NCI-H460 (cell line): ENCODE data around the gene NUP160. TPM values are rescaled to one million over a fixed set of nuclear protein-coding genes. Genes with fewer than 3 reads are reported as not detected.
"Not testable (repeated sequence)": the region's sequence is repeated elsewhere in the genome, so short reads cannot be mapped to it uniquely, and the experiment has no call there.

Experiments
- DNase-seq: peaks from one replicate; pipeline ENCODE4 v3.0.0-alpha.2; 2016; ENCODE audit warnings: low read depth; ENCODE audit errors: extremely low read depth
- total RNA-seq: library from RNA; depleted of rRNA; stranded (reverse); fragments of >200 nt; shearing (Covaris generic); gene quantifications from 2 replicates; pipeline ENCODE4 v1.2.3, GENCODE V29; 2014

NUP160 gene
- total RNA-seq, 1 experiment from 2014 or later: 35.6 TPM

- DNase-seq: no peak
Measured at GRCh38 chr11:47800759-47801158, 47.4 kb downstream of the NUP160 start.

DNA sequence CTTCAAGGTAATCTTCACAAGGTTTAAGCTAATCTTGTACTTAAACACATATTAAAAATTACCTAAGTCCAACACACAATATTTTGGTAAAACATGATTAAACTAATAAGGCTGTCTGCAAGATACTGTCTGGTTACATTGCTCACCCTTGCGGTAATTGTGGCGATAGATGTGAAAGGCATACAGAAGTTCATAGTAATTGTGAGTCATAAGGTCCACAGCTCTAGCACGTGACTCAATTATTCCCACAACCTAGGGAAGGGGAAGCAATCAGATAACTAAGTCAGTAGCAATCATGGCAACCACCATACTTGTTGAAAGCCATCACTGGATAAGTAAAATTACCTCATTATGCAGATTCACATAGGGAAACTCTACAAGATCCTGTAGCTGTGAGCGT is 50.5 kb downstream of the NUP160 start:
- DNase-seq: no peak

- no peak for DNase-seq
Measured at GRCh38 chr11:47791774-47792430, 56.2 kb downstream of the NUP160 start.

DNA sequence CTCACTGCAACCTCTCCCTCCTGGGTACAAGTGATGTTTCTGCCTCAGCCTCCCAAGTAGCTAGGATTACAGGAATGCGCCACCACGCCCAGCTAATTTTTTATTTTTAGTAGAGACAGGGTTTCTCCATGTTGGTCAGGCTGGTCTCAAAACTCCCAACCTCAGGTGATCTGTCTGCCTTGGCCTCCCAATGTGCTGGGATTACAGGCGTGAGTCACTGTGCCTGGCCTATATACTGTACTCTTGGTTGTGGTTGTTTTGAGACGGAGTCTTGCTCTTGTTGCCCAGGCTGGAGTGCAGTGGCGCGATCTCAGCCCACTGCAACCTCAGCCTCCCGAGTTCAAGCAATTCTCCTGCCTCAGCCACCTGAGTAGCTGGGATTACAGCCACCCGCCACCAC is 58.1 kb downstream of the NUP160 start:
- not testable (repeated sequence) for DNase-seq

GRCh38 chr11:47788181-47788580 is 60.0 kb downstream of the NUP160 start:
- no peak for DNase-seq

GRCh38 chr11:47786373-47786772 is 61.8 kb downstream of the NUP160 start:
- DNase-seq: no peak

DNA sequence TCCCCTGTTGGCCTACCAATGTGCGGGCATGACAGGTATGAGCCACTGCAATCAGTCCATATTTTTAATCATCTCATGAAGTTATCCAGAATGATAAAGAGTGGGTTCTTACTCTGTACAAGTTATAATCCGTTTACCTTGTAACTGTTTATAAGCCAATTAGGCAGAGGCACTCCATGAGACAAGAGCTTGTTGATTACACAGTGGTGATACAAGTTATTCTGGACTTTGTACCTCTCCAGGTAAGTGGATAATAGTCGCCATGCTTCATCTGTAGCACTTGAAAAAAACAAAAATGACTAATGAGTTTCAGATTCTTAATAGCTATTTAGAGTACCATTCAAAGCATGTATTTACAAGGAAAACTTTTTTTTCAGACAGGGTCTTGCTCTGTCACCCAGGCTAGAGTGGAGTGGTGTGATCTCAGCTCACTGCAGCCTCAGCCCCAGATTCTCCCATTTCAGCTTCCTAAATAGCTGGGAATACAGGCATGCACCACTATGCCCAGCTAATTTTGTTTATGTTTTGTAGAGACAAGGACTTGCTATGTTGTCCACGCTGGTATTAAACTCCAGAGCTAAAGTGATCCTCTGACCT is 63.3 kb downstream of the NUP160 start:
- no peak for DNase-seq

- DNase-seq: no peak
Measured at GRCh38 chr11:47783087-47783610, 65.0 kb downstream of the NUP160 start.

- DNase-seq: no peak
Measured at GRCh38 chr11:47778878-47779483, 69.2 kb downstream of the NUP160 start.

DNA sequence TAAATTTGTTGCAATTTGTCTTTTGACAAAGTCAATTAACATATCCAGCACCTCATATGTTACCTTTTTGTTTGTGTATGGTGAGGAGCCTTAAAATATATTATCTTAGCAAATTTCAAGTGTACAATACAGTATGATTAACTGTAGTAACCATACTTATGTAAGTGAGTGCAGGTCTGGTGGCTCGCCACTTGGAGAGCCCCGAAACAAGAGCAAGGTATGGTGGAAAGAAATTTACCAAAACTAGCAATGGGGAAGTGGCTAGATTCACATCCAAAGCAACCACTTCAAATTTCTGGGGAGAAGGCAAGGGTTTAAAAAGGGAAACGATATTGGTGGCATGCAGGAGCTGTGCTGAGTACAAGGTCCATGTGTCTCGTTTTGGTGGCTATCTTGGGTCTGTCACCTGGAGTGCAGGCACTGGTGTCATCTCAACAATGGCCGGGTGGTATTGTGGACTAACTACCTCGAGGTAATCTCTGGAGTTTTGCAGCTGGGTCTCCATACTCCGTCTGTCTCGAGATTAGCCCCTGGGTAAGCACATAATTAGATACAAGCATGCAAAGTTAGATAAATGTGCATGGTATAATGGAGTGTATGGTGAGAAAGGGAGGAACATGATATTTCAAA is 72.8 kb downstream of the NUP160 start:
- DNase-seq: no peak

- no peak for DNase-seq
Measured at GRCh38 chr11:47773882-47774281, 74.3 kb downstream of the NUP160 start.

DNA sequence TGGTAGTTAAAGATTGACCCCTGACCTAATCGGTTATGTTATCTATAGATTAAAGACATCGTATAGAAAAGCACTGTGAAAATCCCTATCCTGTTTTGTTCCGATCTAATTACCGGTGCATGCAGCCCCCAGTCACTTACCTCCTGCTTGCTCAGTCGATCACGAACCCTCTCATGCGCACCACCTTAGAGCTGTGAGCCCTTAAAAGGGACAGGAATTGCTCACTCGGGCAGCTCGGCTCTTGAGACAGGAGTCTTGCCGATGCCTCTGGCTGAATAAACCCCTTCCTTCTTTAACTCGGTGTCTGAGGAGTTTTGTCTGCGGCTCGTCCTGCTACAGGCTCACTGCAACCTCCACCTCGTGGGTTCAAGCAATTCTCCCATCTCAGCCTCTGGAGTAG is 78.6 kb downstream of the NUP160 start:
- not testable (repeated sequence) for DNase-seq

- DNase-seq: peak; percentile 73
Measured at GRCh38 chr11:47768101-47768612, 80.0 kb downstream of the NUP160 start.

DNA sequence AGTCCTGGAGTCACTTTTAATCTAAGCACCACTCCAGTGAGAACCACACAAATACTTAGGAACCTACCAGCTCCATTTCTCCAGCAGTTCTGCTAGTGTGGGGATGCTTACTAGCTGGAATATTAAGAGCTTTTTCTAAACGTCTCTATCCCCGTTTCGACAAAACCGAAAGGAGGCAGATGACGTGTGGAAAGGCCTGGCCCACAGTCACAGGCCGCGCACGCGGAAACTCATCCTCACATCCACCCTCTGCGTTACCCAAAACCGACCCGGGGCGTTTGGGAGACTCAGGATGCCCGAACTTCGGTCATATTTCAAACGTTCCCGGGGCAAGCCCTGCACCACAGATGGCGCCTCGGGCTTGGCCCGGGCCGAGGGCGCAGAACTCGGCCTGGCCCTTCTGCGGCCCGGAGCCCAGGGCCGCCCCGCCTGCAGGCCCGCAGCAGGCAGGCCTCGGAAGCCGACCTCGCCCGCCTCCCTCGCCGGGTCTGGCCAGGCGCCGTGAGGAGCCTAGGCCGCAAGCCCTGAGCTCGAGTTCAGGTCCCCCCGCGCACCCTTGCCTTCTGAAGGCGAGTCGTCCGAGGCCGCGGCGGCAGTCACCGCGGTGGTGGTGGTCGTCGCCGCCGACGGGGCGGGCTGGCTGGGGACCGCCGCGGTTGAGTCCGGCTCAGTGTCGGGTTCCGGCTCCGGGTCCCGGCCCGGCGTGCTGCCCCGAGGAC is 81.5 kb downstream of the NUP160 start:
- no peak for DNase-seq

DNA sequence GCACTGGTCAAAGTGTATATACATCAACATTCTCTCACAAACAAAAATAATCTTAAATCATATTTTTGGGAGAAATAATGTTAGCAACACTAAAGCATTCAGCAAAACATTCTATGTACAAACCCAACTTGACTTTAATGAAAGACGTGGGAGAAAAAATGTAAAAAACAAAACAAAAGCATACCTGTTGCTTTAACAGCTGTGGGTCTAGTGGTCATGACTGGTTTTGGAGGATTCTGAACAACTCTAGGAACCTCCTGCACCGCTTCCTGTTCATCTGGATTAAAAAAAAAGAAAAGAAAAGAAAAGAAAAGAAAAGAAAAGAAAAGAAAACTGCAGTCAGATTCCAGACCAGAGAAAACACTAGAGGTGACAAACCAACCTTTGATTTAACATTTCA is 83.1 kb downstream of the NUP160 start:
- no peak for DNase-seq

GRCh38 chr11:47759291-47759690 is 88.9 kb downstream of the NUP160 start:
- not testable (repeated sequence) for DNase-seq

GRCh38 chr11:47756208-47756607 is 91.9 kb downstream of the NUP160 start:
- DNase-seq: no peak

DNA sequence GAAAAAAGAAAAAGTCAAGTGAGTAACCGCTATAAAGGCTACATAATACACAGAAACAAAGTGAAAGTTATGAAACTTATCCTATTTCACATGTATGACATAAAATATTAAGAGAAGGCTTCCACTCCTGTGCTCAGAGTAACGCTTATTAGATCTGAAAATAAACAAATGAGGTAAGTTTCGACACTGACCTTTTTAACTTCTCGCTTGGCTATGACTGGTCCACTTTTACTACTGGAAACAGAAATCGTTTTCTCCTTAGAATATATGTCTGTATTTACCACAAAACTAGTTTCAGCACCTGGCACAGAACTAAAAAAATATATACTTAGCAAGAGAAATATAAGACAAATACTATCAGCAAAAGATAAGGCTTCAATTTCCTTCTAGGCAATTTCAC is 97.4 kb downstream of the NUP160 start:
- no peak for DNase-seq

DNA sequence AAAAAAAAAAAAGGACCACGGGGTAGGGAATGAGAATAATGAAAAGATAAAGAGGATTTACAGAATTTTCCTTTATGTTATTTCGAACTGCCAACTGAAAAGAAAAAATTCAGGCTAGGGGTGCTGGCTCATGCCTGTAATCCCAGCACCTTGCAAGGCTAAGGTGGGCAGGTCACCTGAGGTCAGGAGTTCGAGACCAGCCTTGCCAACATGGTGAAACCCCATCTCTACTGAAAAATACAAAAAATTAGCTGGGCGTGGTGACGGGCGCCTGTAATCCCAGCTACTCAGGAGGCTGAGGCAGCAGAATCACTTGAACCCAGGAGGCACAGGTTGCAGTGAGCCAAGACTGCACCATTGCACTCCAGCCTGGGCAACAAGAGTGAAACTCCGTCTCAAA is 105.7 kb downstream of the NUP160 start:
- DNase-seq: not testable (repeated sequence)

- not testable (repeated sequence) for DNase-seq
Measured at GRCh38 chr11:47737817-47738216, 110.3 kb downstream of the NUP160 start.

DNA sequence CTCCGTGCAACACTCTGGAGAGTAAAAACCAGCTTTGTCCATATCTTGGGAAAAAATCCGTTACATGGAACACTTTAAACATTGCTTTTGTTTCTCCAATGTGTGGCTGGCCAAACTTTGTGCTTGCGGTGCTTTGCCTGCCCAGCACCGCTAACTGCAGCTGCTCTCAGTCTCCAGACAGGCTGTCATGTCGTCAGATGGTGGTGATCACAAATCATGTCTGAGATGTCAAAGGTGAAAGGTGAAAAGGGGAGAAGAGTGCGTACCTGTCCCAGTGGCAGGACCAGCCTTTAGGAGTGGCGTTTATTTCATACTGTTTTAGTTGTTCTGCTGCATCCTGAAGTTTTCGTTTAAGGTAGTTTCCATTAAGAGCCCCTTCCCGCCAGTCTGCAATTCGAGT is 115.9 kb downstream of the NUP160 start:
- DNase-seq: no peak
